ENCODE results near the gene SLC16A13.

- TF ChIP-seq EZH2 (IDR thresholded peaks at IDR 0.05; ENCODE audit: borderline replicate concordance) (no peak), CTCF (IDR thresholded peaks at IDR 0.05; ENCODE audit: poor library complexity) (no peak), EZH2phosphoT487 (IDR thresholded peaks at IDR 0.05; ENCODE audit: low read depth, severe bottlenecking, unreplicated experiment) (no peak)
Observed at GRCh38 chr17:7017827-7018200, 18.0 kb upstream of the SLC16A13 start.

Measured in hepatocyte (in vitro differentiated cells).